HL-60 (cell line): ENCODE results near the gene HSPA12B.

Experiments
- DNase-seq, 2 experiments: peaks; one replicate each; pipeline ENCODE4 v3.0.0-alpha.2; 2010 to 2020; ENCODE audit warnings: low read depth in 1 of 2, low spot score in 1 of 2
- H3K27ac ChIP-seq: fragments of 250-450 bp; sonication (Bioruptor Pico); replicated peaks from 2 replicates; pipeline ENCODE4 v1.5.1; 2020; ENCODE audit warnings: mild to moderate bottlenecking, moderate library complexity
- H3K27me3 ChIP-seq: fragments of 250-450 bp; sonication (Bioruptor Pico); 2 replicates; pipeline ENCODE4 v1.5.1; 2021; ENCODE audit warnings: mild to moderate bottlenecking, moderate library complexity; ENCODE audit not compliant: insufficient read depth, poor library complexity, severe bottlenecking
- H3K4me3 ChIP-seq: replicated peaks from 2 replicates; pipeline ENCODE4 v1.5.1; 2011; ENCODE audit warnings: mild to moderate bottlenecking, control low read depth, low read length; ENCODE audit not compliant: insufficient read depth
- GABPA ChIP-seq: IDR thresholded peaks from 2 replicates; pipeline ENCODE4 v1.6.1; 2012; ENCODE audit warnings: low read depth
- POLR2AphosphoS5 ChIP-seq: IDR thresholded peaks from 2 replicates; pipeline ENCODE4 v1.6.1; 2012; ENCODE audit warnings: low read depth
- SPI1 ChIP-seq: IDR thresholded peaks from 2 replicates; pipeline ENCODE4 v1.6.1; 2012; ENCODE audit warnings: low read depth, mild to moderate bottlenecking, borderline replicate concordance
- TF ChIP-seq, protein P1 (sequence below): IDR thresholded peaks from one replicate; pipeline ENCODE4 v1.5.1; 2011; ENCODE audit warnings: low read length, control low read depth, inconsistent platforms; ENCODE audit not compliant: insufficient read depth
- TF ChIP-seq, protein P2 (sequence below): IDR thresholded peaks from 2 replicates; pipeline ENCODE4 v1.6.1; 2012; ENCODE audit warnings: low read depth; ENCODE audit not compliant: insufficient replicate concordance

The HSPA12B gene

DNA sequence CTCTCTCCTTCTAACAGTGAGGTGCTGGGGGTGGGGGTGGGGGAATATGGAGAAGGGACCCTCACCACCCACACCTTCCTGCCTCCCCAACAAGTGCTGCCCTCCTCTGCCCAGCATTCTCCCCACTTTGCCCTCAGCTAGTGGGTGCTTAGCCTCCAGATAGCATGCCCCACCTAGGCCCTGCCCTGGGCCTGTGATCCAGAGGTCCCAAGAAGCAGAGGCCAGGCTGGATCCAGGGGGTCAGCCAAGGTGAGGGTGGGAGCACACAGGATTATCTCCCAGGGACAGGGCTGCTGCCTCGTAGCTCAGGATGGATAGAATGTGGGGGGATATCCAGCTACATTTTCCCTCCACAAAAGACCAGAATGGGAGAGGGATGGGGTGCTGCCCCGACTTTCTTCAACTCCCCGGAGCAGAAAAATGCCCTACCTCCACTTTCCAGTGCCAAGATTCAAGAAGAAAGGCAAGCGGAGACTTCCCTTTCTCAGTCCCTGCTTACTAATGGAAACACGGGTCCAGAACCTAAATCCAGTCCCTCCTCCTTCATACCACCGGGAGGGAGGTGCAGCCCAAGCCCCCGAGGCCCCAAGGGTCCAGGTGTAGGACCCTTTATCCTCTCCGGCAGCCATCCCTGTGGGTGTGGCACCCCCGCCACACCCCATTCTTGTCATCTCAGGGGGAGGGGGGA, 34.1 kb downstream of the HSPA12B start:
- no peak for DNase-seq
- Histone ChIP-seq H3K27me3 (no peaks in the 10 kb centered on the region), H3K4me3 (peak overlapping the region; percentile 99), H3K27ac (no peak overlapping the region)
- TF ChIP-seq GABPA (no peak), SPI1 (peak; percentile 2; the same call in 1 of the 2 replicates)

DNA sequence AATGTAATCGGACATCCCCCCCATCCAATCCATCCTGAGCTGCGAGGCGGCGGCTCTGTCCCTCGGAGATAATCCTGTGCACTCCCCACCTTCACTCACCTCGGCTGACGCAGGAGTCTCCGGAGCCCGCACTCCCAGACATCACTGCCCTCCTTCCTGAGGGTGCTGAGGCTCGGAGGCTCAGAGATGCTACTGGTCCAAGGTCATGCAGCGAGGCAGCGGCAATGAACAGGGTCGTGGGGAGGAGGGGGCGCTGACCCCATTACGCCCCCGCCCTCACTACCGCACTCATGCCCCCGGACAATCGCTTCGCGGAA, 34.6 kb downstream of the HSPA12B start:
- Histone ChIP-seq H3K27me3 (no peaks in the 10 kb centered on the region), H3K27ac (peak overlapping the region; percentile 52), H3K4me3 (peak overlapping the region; percentile 99)
- DNase-seq, result no peak
- TF ChIP-seq SPI1, result no peak

DNA sequence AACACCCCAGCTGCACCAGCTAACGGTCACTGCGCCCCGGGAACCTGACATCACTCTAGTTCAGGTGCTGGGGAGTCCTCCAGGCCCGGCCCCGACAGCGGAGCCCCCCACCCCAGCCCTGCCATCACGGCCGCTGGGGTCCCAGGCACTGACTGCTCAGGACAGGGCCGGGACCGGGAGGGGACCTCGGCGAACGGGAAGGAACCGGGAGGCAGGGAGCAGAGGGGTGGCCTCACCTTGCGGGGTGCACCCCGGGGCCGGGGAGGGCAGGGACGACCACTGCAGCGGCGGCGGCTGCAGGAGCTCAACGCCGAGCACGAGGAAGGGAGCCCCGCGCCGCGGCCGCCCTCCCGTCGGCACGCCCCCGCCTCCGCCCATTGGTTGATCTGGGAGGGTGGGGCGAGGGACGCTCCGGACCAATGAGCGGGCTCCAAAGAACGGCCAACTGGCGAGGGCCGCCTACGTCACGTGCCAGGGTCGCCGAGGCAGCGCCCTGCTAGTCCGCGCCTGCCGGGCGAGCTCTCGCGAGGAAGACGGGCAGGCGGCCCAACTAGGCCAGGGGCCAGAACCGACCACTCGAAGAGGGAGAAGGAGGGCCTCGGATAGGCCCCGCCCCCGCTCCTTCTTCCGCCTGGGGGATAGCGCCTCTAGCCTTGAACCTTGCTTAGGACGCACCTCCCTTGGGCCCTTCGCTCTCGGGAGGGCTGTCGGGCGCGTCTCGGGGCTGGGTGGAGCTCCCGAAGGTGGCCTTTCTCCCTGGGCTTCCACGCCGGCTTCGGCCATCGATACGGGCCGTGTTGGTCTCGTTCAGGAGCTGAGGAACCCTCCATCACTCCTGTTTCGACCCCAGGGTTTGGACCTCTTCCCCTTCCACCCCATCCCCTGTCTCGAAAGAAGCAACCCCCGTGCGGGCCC, 35.2 kb downstream of the HSPA12B start, which contains the start of gene ADISSP:
TSS of gene ADISSP (minus strand) at position 327 of the 915 bp plus-strand sequence. CDS start 7,653 bp downstream, outside the sequence.
- Histone ChIP-seq H3K27me3 (no peaks in the 10 kb centered on the region), H3K27ac (peak within 1 kb of the TSS; percentile 72), H3K4me3 (peak within 1 kb of the TSS; percentile 99)
- peak; percentile 98 to 99 for DNase-seq
- TF ChIP-seq, protein P1, sequence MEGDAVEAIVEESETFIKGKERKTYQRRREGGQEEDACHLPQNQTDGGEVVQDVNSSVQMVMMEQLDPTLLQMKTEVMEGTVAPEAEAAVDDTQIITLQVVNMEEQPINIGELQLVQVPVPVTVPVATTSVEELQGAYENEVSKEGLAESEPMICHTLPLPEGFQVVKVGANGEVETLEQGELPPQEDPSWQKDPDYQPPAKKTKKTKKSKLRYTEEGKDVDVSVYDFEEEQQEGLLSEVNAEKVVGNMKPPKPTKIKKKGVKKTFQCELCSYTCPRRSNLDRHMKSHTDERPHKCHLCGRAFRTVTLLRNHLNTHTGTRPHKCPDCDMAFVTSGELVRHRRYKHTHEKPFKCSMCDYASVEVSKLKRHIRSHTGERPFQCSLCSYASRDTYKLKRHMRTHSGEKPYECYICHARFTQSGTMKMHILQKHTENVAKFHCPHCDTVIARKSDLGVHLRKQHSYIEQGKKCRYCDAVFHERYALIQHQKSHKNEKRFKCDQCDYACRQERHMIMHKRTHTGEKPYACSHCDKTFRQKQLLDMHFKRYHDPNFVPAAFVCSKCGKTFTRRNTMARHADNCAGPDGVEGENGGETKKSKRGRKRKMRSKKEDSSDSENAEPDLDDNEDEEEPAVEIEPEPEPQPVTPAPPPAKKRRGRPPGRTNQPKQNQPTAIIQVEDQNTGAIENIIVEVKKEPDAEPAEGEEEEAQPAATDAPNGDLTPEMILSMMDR, result no peak
- TF ChIP-seq POLR2AphosphoS5, result peak; percentile 48; the same call in 1 of the 2 replicates
- TF ChIP-seq, protein P2, sequence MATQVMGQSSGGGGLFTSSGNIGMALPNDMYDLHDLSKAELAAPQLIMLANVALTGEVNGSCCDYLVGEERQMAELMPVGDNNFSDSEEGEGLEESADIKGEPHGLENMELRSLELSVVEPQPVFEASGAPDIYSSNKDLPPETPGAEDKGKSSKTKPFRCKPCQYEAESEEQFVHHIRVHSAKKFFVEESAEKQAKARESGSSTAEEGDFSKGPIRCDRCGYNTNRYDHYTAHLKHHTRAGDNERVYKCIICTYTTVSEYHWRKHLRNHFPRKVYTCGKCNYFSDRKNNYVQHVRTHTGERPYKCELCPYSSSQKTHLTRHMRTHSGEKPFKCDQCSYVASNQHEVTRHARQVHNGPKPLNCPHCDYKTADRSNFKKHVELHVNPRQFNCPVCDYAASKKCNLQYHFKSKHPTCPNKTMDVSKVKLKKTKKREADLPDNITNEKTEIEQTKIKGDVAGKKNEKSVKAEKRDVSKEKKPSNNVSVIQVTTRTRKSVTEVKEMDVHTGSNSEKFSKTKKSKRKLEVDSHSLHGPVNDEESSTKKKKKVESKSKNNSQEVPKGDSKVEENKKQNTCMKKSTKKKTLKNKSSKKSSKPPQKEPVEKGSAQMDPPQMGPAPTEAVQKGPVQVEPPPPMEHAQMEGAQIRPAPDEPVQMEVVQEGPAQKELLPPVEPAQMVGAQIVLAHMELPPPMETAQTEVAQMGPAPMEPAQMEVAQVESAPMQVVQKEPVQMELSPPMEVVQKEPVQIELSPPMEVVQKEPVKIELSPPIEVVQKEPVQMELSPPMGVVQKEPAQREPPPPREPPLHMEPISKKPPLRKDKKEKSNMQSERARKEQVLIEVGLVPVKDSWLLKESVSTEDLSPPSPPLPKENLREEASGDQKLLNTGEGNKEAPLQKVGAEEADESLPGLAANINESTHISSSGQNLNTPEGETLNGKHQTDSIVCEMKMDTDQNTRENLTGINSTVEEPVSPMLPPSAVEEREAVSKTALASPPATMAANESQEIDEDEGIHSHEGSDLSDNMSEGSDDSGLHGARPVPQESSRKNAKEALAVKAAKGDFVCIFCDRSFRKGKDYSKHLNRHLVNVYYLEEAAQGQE, result no peak
- TF ChIP-seq GABPA, result no peak

DNA sequence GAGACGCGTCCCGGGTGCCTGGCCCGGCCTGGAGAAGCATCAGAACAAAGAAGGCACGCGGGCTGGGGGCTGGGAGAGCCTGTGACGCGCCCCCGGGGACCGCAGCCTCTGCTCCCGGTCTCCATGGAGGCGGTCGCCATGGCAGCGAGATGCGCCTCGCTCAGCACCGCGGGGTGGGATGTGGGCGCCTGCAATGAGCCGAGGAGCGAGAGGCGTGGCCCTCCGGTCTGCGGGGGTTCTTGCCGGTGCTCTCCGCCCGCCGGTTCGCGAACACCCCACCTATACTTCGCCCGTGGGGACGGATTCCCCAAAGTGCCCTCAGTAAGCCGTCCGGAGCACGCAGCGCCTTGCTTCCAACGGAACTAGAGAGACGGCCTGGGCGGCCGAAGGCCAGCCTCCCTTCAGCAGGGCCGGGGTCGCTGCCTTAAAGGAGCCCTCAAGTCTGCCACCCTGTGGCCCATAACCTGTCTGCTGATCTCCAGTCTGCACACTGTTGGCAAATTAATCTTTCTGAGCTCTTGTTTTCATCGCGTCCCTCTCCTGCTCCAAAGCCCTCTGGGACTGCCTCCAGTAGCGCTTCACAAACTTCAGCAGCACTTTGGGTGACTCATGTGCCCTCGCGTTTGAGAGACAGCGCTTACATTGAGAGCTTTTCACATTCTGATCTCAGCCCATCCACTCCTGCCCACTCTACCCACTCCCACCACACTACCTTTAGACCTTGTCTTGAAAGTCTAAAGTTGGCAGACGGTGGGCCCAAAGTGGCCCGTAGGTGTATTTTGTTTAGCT, 36.1 kb downstream of the HSPA12B start:
- H3K27me3 ChIP-seq, result no peaks in the 10 kb centered on the region
- peak overlapping the region; percentile 99 for H3K4me3 ChIP-seq
- peak in 1 of 2 experiments; percentile 68 for DNase-seq
- peak overlapping the region; percentile 72 for H3K27ac ChIP-seq
- TF ChIP-seq POLR2AphosphoS5 (no peak), GABPA (no peak)
- TF ChIP-seq, protein P1, result peak; percentile 5

DNA sequence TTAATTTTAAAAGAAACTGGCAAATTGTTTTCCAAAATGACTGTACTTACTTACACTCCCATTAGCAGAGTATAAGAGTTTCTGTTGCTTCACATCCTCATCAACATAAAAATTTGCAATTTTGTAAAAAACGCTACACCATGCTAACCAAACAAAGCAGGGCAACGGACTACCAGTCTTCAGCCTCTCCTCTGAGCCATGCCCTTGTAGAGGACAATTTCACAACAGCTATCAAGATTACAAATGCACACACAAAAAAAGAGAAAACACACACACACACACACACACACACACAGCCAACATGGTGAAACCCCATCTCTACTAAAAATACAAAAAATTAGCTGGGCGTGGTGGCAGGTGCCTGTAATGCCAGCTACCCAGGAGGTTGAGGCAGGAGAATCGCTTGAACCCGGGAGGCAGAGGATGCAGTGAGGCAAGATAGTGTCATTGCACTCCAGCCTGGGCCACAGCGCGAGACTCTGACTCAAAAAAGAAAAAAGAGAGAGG, 39.1 kb downstream of the HSPA12B start:
- TF ChIP-seq, protein P1, result no peak
- TF ChIP-seq SPI1 (no peak), GABPA (no peak), POLR2AphosphoS5 (no peak)
- TF ChIP-seq, protein P2, result no peak
- Histone ChIP-seq H3K4me3 (no peak overlapping the region), H3K27me3 (no peaks in the 10 kb centered on the region), H3K27ac (no peak overlapping the region)
- DNase-seq, result no peak
